ENCODE measurements around the gene SEC23B. TPM values are rescaled to one million over a fixed set of nuclear protein-coding genes. Genes with fewer than 3 reads are reported as not detected.

The SEC23B gene
- total and polyA plus RNA-seq, 2 of the 13 experiments (the other 11 are each of a cell fraction or from before 2014, with no cell fraction given): 114 to 120 TPM

DNA sequence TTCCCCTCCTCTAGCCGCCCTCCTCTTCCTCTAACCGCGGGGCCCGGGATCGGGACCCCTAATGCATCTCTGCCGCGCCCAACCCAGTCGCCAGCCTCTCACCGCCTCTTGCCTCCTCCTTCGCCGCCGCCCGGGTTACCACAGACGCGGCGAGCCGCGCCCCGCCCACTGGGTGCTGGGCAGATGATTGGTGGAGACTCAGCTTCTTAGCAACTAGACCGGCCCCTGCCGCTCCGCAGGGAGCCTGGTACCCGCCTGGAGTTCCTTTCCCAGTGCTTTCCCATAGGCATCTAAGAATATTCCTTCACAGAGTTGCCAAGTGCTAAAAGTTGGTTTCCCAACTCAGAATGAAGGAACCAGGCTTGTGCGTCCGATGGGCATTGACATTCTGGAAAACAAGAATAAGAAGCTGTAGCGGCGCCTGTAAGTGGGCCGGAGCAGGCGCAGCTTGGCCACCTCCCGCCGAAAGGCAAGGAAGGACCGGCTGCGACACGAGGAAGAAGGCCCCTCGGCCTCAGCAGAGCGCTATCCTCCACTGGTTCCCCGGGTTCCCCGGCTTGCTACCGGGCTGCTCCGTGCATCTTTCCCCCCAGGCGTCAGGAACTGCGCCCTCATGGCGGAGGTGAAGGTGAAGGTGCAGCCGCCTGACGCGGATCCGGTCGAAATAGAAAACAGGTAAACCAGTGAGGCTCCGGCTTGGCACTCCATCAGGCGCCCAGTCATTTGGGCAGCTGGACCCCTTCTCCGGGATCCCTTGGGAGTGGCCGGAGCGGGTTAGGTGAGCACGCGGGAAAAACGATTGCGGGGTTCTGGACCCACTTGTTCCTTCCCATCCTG lies 40.6 kb upstream of the SEC23B start, which contains the start of the genes DZANK1 and POLR3F (continued):
- TF ChIP-seq, protein P1, sequence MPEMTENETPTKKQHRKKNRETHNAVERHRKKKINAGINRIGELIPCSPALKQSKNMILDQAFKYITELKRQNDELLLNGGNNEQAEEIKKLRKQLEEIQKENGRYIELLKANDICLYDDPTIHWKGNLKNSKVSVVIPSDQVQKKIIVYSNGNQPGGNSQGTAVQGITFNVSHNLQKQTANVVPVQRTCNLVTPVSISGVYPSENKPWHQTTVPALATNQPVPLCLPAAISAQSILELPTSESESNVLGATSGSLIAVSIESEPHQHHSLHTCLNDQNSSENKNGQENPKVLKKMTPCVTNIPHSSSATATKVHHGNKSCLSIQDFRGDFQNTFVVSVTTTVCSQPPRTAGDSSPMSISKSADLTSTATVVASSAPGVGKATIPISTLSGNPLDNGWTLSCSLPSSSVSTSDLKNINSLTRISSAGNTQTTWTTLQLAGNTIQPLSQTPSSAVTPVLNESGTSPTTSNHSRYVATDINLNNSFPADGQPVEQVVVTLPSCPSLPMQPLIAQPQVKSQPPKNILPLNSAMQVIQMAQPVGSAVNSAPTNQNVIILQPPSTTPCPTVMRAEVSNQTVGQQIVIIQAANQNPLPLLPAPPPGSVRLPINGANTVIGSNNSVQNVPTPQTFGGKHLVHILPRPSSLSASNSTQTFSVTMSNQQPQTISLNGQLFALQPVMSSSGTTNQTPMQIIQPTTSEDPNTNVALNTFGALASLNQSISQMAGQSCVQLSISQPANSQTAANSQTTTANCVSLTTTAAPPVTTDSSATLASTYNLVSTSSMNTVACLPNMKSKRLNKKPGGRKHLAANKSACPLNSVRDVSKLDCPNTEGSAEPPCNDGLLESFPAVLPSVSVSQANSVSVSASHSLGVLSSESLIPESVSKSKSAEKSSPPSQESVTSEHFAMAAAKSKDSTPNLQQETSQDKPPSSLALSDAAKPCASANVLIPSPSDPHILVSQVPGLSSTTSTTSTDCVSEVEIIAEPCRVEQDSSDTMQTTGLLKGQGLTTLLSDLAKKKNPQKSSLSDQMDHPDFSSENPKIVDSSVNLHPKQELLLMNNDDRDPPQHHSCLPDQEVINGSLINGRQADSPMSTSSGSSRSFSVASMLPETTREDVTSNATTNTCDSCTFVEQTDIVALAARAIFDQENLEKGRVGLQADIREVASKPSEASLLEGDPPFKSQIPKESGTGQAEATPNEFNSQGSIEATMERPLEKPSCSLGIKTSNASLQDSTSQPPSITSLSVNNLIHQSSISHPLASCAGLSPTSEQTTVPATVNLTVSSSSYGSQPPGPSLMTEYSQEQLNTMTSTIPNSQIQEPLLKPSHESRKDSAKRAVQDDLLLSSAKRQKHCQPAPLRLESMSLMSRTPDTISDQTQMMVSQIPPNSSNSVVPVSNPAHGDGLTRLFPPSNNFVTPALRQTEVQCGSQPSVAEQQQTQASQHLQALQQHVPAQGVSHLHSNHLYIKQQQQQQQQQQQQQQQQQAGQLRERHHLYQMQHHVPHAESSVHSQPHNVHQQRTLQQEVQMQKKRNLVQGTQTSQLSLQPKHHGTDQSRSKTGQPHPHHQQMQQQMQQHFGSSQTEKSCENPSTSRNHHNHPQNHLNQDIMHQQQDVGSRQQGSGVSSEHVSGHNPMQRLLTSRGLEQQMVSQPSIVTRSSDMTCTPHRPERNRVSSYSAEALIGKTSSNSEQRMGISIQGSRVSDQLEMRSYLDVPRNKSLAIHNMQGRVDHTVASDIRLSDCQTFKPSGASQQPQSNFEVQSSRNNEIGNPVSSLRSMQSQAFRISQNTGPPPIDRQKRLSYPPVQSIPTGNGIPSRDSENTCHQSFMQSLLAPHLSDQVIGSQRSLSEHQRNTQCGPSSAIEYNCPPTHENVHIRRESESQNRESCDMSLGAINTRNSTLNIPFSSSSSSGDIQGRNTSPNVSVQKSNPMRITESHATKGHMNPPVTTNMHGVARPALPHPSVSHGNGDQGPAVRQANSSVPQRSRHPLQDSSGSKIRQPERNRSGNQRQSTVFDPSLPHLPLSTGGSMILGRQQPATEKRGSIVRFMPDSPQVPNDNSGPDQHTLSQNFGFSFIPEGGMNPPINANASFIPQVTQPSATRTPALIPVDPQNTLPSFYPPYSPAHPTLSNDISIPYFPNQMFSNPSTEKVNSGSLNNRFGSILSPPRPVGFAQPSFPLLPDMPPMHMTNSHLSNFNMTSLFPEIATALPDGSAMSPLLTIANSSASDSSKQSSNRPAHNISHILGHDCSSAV (CRISPR knock-in tag; IDR thresholded peaks at IDR 0.05; ENCODE audit: borderline replicate concordance): 0 out of 2 replicates have a peak, but pooled peaks have one; percentile 90
- TF ChIP-seq, protein P2, sequence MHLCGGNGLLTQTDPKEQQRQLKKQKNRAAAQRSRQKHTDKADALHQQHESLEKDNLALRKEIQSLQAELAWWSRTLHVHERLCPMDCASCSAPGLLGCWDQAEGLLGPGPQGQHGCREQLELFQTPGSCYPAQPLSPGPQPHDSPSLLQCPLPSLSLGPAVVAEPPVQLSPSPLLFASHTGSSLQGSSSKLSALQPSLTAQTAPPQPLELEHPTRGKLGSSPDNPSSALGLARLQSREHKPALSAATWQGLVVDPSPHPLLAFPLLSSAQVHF (CRISPR knock-in tag; IDR thresholded peaks at IDR 0.05): no peak
- TF ChIP-seq ZNF12 (CRISPR knock-in tag; IDR thresholded peaks at IDR 0.05) (no peak; the same call in 1 of the 2 replicates), ZNF138 (CRISPR knock-in tag; IDR thresholded peaks at IDR 0.05; ENCODE audit: low read depth) (no peak), KAT8 (CRISPR knock-in tag; IDR thresholded peaks at IDR 0.05) (peak; percentile 100), RAD51 (IDR thresholded peaks at IDR 0.05; ENCODE audit: borderline replicate concordance) (no peak), SRSF4 (IDR thresholded peaks at IDR 0.05; ENCODE audit: low read depth, low read length, poor library complexity, severe bottlenecking) (no peak), HMGA1 (CRISPR knock-in tag; conservative IDR thresholded peaks at IDR 0.05) (no peak), KDM5A (IDR thresholded peaks at IDR 0.05; ENCODE audit: borderline replicate concordance, low read length) (peak; percentile 100), ZSCAN31 (CRISPR knock-in tag; IDR thresholded peaks at IDR 0.05; ENCODE audit: low read depth) (0 out of 2 replicates have a peak, but pooled peaks have one; percentile 51), ZNF10 (CRISPR knock-in tag; IDR thresholded peaks at IDR 0.05; ENCODE audit: borderline replicate concordance, low read depth) (no peak), ZNF614 (CRISPR knock-in tag; IDR thresholded peaks at IDR 0.05; ENCODE audit: borderline replicate concordance) (peak; percentile 57; the same call in 1 of the 2 replicates)
- TF ChIP-seq, protein P3, sequence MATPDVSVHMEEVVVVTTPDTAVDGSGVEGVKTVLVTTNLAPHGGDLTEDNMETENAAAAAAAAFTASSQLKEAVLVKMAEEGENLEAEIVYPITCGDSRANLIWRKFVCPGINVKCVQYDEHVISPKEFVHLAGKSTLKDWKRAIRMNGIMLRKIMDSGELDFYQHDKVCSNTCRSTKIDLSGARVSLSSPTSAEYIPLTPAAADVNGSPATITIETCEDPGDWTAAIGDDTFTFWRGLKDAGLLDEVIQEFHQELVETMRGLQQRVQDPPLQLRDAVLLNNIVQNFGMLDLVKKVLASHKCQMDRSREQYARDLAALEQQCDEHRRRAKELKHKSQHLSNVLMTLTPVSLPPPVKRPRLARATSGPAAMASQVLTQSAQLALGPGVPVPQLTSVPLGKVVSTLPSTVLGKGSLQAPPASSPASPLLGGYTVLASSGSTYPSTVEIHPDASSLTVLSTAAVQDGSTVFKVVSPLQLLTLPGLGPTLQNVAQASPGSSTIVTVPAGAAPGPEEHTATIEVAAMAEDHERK (CRISPR knock-in tag; IDR thresholded peaks at IDR 0.05; ENCODE audit: low read depth): peak; percentile 42
- TF ChIP-seq, protein P4, sequence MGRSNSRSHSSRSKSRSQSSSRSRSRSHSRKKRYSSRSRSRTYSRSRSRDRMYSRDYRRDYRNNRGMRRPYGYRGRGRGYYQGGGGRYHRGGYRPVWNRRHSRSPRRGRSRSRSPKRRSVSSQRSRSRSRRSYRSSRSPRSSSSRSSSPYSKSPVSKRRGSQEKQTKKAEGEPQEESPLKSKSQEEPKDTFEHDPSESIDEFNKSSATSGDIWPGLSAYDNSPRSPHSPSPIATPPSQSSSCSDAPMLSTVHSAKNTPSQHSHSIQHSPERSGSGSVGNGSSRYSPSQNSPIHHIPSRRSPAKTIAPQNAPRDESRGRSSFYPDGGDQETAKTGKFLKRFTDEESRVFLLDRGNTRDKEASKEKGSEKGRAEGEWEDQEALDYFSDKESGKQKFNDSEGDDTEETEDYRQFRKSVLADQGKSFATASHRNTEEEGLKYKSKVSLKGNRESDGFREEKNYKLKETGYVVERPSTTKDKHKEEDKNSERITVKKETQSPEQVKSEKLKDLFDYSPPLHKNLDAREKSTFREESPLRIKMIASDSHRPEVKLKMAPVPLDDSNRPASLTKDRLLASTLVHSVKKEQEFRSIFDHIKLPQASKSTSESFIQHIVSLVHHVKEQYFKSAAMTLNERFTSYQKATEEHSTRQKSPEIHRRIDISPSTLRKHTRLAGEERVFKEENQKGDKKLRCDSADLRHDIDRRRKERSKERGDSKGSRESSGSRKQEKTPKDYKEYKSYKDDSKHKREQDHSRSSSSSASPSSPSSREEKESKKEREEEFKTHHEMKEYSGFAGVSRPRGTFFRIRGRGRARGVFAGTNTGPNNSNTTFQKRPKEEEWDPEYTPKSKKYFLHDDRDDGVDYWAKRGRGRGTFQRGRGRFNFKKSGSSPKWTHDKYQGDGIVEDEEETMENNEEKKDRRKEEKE (IDR thresholded peaks at IDR 0.05): no peak
